OCI-LY7 (cell line): ENCODE results near the gene CLEC18C. TPM values are rescaled to one million over a fixed set of nuclear protein-coding genes. Genes with fewer than 3 reads are reported as not detected.
"Not testable (repeated sequence)": the region's sequence is repeated elsewhere in the genome, so short reads cannot be mapped to it uniquely, and the experiment has no call there.

Experiments
- BruUV-seq: library from RNA; stranded (reverse); fragments of 400-500 nt; replicated peaks from 2 replicates; lab custom pipeline; 2021; lab: Mats Ljungman, UMichigan
- CTCF ChIA-PET: fragments of 300-600 bp; sonication (Branson Sonifier 250); formaldehyde crosslinking; loops from one replicate; lab custom pipeline; 2022; ENCODE audit warnings: antibody characterized with exemption; ENCODE audit not compliant: unreplicated experiment; lab: Charles Lee
- POLR2A ChIA-PET: fragments of 300-600 bp; sonication (Branson Sonifier 250); formaldehyde crosslinking; loops from one replicate; lab custom pipeline; 2022; ENCODE audit warnings: antibody characterized with exemption; lab: Charles Lee
- DNase-seq: peaks from one replicate; pipeline ENCODE4 v3.0.0-alpha.2; 2015; ENCODE audit warnings: low spot score
- H2AFZ ChIP-seq: fragments of 200-600 bp; sonication (generic), shearing (Covaris generic); 2 replicates; pipeline ENCODE4 v1.6.1; 2014; ENCODE audit warnings: mild to moderate bottlenecking, antibody characterized with exemption, low read length, moderate library complexity
- H3K27ac ChIP-seq: fragments of 200-600 bp; sonication (generic); 2 replicates; pipeline ENCODE4 v1.5.1; 2014; ENCODE audit warnings: mixed run types, low read depth, mild to moderate bottlenecking, moderate library complexity, low read length, inconsistent platforms; ENCODE audit not compliant: poor library complexity, severe bottlenecking
- H3K36me3 ChIP-seq: fragments of 200-600 bp; sonication (generic); 2 replicates; pipeline ENCODE4 v1.6.1; 2014; ENCODE audit warnings: mild to moderate bottlenecking, antibody characterized with exemption, low read length, moderate library complexity, mixed read lengths; ENCODE audit not compliant: insufficient read depth
- H3K4me1 ChIP-seq: fragments of 200-600 bp; sonication (generic); 2 replicates; pipeline ENCODE4 v1.5.1; 2014; ENCODE audit warnings: mild to moderate bottlenecking, low read length; ENCODE audit not compliant: insufficient read depth, poor library complexity, severe bottlenecking
- H3K4me2 ChIP-seq: fragments of 200-600 bp; sonication (generic); 2 replicates; pipeline ENCODE4 v1.6.1; 2014; ENCODE audit warnings: mild to moderate bottlenecking, low read length
- H3K4me3 ChIP-seq: fragments of 200-600 bp; sonication (generic); 2 replicates; pipeline ENCODE4 v1.5.1; 2014; ENCODE audit warnings: mild to moderate bottlenecking, low read depth, low read length; ENCODE audit not compliant: poor library complexity, severe bottlenecking
- H3K79me2 ChIP-seq: fragments of 200-600 bp; sonication (generic); 2 replicates; pipeline ENCODE4 v1.6.1; 2016; ENCODE audit warnings: low read depth, mild to moderate bottlenecking, low read length, moderate library complexity, mixed read lengths; ENCODE audit not compliant: insufficient read depth
- H3K9me2 ChIP-seq: fragments of 200-600 bp; sonication (generic); 2 replicates; pipeline ENCODE4 v1.6.1; 2016; ENCODE audit warnings: mild to moderate bottlenecking, low read length, mixed read lengths; ENCODE audit not compliant: insufficient read depth
- H3K9me3 ChIP-seq: fragments of 200-600 bp; sonication (generic); 2 replicates; pipeline ENCODE4 v1.6.1; 2014; ENCODE audit warnings: mild to moderate bottlenecking, mixed run types, low read length, mixed read lengths
- H4K20me1 ChIP-seq: fragments of 200-600 bp; sonication (generic); 2 replicates; pipeline ENCODE4 v1.6.1; 2014; ENCODE audit warnings: mild to moderate bottlenecking, antibody characterized with exemption, low read length, moderate library complexity, mixed read lengths; ENCODE audit not compliant: insufficient read depth
- intact Hi-C: fragments of 100-400 bp; cut with micrococcal nuclease; formaldehyde crosslinking; loops from one replicate; pipeline ENCODE4 v1.10.0; 2022; ENCODE audit not compliant: unreplicated experiment
- total RNA-seq, 2 experiments: library from RNA; depleted of rRNA in 1 of 2; stranded (reverse); fragments of >200 nt in 1 of 2; shearing (Covaris generic) in 1 of 2; gene quantifications; 2 replicates each; pipeline ENCODE4 v1.2.3, GENCODE V29; 2014 to 2022

Gene CLEC18C
- total RNA-seq, 2 experiments from 2014 or later = not detected

DNA sequence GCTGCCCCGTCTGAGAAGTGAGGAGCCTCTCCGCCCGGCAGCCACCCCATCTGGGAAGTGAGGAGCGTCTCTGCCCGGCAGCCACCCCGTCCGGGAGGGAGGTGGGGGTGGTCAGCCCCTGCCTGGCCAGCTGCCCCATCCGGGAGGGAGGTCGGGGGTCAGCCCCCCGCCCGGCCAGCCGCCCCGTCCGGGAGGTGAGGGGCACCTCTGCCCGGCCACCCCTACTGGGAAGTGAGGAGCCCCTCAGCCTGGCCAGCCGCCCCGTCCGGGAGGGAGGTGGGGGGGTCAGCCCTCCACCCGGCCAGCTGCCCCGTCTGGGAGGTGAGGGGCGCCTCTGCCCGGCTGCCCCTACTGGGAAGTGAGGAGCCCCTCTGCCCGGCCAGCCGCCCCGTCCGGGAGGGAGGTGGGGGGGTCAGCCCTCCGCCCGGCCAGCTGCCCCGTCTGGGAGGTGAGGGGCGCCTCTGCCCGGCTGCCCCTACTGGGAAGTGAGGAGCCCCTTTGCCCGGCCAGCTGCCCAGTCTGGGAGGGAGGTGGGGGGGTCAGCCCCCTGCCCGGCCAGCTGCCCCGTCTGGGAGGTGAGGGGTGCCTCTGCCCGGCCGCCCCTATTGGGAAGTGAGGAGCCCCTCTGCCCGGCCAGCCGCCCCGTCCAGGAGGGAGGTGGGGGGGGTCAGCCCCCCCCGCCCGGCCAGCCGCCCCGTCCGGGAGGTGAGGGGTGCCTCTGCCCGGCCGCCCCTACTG is 31.2 kb downstream of the CLEC18C start:
- BruUV-seq, intact Hi-C loops: not testable (repeated sequence)
- H3K36me3 ChIP-seq = peaks cover 20% of the 10 kb centered on the region

DNA sequence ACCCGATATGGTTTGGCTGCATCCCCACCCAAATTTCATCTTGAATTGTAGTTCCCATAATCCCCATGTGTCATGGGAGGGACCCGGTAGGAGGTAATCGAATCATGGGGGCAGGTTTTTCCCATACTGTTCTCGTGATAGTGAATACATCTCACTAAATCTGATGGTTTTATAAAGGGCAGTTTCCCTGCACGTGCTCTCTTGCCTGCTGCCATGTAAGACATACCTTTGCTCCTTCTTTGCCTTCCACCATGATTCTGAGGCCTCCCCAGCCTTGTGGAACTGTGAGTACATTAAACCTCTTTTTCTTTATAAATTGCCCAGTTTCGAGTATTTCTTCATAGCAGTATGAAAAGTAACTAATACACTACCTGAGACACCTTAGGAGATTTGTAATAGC is 32.8 kb downstream of the CLEC18C start:
- H3K4me2 ChIP-seq, DNase-seq, H4K20me1 ChIP-seq, H3K9me2 ChIP-seq, intact Hi-C loops, H3K9me3 ChIP-seq, H2AFZ ChIP-seq, H3K4me3 ChIP-seq, H3K27ac ChIP-seq, CTCF ChIA-PET, POLR2A ChIA-PET, H3K79me2 ChIP-seq, BruUV-seq, H3K4me1 ChIP-seq: not testable (repeated sequence)
- H3K36me3 ChIP-seq = peaks cover 21% of the 10 kb centered on the region

More for the DNA sequence above, 31.2 kb downstream of the CLEC18C start:
- POLR2A ChIA-PET, H3K4me2 ChIP-seq, H3K4me1 ChIP-seq, H3K4me3 ChIP-seq, DNase-seq, H2AFZ ChIP-seq, CTCF ChIA-PET, H4K20me1 ChIP-seq, H3K79me2 ChIP-seq, H3K27ac ChIP-seq, H3K9me2 ChIP-seq, H3K9me3 ChIP-seq: not testable (repeated sequence)

DNA sequence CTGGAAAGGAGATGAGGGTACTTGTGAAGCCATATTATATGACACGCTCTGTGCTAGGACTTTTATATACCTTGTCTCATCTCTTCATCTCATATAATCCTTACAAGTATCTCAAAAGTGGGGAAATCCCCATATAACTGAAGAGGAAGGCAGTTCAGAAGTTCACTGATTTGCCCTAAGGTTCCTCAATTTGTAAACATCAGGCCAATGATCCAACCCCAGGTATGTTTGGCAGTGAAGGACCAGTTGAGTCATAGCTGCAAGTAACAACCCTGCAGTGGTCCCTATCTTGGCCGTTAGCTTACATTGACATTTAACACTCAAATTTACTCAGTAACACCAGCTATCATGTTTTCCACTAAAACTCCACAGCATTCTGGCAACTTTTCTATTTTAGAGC is 45.0 kb downstream of the CLEC18C start:
- H3K79me2 ChIP-seq, H3K9me3 ChIP-seq, H3K4me1 ChIP-seq, H3K9me2 ChIP-seq, intact Hi-C loops, BruUV-seq, CTCF ChIA-PET, DNase-seq, H2AFZ ChIP-seq, H4K20me1 ChIP-seq, H3K4me3 ChIP-seq, H3K4me2 ChIP-seq, H3K27ac ChIP-seq: not testable (repeated sequence)
- peaks cover 34% of the 10 kb centered on the region for H3K36me3 ChIP-seq
- POLR2A ChIA-PET = interaction anchor here (0.7 kb wide), 1 partner anchor 62 kb away, joined by 5 read pairs; no protein-coding TSS in a partner anchor

DNA sequence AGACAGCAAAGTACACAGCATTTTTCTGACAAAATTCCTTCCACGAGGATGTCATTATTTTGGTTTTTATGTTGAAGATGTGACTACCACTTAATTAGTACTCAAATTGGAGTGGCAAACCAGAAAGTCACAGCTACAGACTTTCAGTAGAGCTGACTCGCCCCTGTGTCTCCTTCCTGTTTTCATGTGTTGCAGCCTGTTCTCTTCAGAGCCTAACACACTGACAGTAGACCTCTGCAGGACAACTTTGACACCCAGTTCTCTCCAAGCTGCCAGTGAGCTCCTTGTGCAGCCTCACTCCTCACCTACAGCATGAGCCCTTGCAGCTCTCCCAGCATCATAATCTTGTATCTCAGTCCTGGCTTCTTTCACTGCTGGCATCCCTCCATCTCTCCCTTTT is 49.0 kb downstream of the CLEC18C start:
- H2AFZ ChIP-seq, H3K9me3 ChIP-seq, H4K20me1 ChIP-seq, H3K4me2 ChIP-seq, H3K4me3 ChIP-seq, H3K27ac ChIP-seq, DNase-seq, BruUV-seq, POLR2A ChIA-PET, H3K9me2 ChIP-seq, H3K79me2 ChIP-seq, CTCF ChIA-PET, intact Hi-C loops, H3K4me1 ChIP-seq: not testable (repeated sequence)
- peaks cover 38% of the 10 kb centered on the region for H3K36me3 ChIP-seq

DNA sequence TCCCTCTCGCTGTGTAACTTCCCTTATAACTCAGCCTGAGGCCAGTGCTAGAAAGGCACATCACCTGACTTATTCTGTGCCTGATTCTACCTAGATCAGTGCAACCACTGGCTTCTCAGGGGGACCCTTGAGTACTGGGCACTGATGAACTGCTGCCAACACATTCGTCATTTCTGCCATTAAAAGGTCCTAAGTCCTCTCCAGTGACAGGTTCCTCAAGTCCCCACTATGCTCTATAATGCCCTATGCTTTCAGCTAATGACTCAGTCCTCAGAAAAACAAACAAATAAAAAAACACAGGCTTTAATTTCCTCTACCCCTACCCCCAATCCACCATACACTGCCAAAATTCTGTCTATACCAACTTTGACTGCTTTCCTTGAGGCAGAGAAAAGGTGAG is 49.6 kb downstream of the CLEC18C start:
- POLR2A ChIA-PET, H3K4me2 ChIP-seq, H3K4me1 ChIP-seq, H3K79me2 ChIP-seq, H4K20me1 ChIP-seq, CTCF ChIA-PET, BruUV-seq, H2AFZ ChIP-seq, H3K9me3 ChIP-seq, H3K4me3 ChIP-seq, H3K27ac ChIP-seq, H3K9me2 ChIP-seq, intact Hi-C loops, DNase-seq: not testable (repeated sequence)
- peaks cover 39% of the 10 kb centered on the region for H3K36me3 ChIP-seq

DNA sequence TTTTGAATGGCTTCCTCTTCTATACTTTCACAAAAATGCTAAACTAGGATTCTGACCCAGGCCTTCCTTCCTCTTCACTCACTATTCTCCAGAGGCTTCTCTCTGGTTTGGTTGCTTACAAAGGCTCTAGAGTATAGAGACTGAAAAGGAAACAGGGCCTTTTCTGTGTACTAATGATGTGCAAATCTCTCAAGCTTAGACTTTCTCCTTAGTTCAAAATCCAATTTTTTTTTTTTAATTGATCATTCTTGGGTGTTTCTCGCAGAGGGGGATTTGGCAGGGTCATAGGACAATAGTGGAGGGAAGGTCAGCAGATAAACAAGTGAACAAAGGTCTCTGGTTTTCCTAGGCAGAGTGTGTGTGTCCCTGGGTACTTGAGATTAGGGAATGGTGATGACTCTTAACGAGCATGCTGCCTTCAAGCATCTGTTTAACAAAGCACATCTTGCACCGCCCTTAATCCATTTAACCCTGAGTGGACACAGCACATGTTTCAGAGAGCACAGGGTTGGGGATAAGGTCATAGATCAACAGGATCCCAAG is 50.5 kb downstream of the CLEC18C start:
- H3K27ac ChIP-seq, H3K4me3 ChIP-seq, H3K9me3 ChIP-seq, H3K4me2 ChIP-seq, BruUV-seq, H3K9me2 ChIP-seq, CTCF ChIA-PET, H2AFZ ChIP-seq, DNase-seq, H3K79me2 ChIP-seq, intact Hi-C loops, H3K4me1 ChIP-seq, H4K20me1 ChIP-seq: not testable (repeated sequence)
- POLR2A ChIA-PET = interaction anchor here (0.7 kb wide), 1 partner anchor 18 kb away, joined by 3 read pairs; no protein-coding TSS in a partner anchor
- peaks cover 37% of the 10 kb centered on the region for H3K36me3 ChIP-seq
